Lower leg skin (tissue), 4 donors: ENCODE measurements around the gene MFF. TPM values are rescaled to one million over a fixed set of nuclear protein-coding genes. Genes with fewer than 3 reads are reported as not detected.

ENCODE experiments used
- DNase-seq, 2 donors: peaks; one replicate each; pipeline ENCODE4 v3.0.0-alpha.2; 2019; ENCODE audit warnings: low spot score in 2 of 2
- H3K4me3 ChIP-seq: fragments of 200-600 bp; sonication (generic); 2 replicates; pipeline ENCODE4 v1.5.1; 2017; ENCODE audit warnings: mild to moderate bottlenecking, low read depth; ENCODE audit not compliant: poor library complexity, severe bottlenecking
- POLR2A ChIP-seq, 2 donors: fragments of 450-650 bp; IDR thresholded peaks; one replicate each; pipeline ENCODE4 v1.6.1; 2016 to 2017; ENCODE audit warnings: antibody characterized with exemption in 2 of 2, mild to moderate bottlenecking in 1 of 2, moderate library complexity in 1 of 2
- WGBS, 2 donors: methylation state at CpG; one replicate each; pipeline ENCODE4 v1.1.5; 2018; 5-methylcytosine and 5-hydroxymethylcytosine counted together
- intact Hi-C: fragments of 100-400 bp; cut with DNase I; formaldehyde crosslinking; loops from one replicate; pipeline ENCODE4 v1.15.0; 2023; ENCODE audit warnings: low total_unique reads
- total RNA-seq, 4 donors: library from RNA; depleted of rRNA; stranded (reverse); fragments of >200 nt; gene quantifications; one replicate each; pipeline ENCODE4 v1.1.0, GENCODE V29; 2016
- TF ChIP-seq, protein P1 (sequence below), 3 donors: fragments of 450-650 bp; IDR thresholded peaks; one replicate each; pipeline ENCODE4 v1.5.1; 2016; ENCODE audit warnings: antibody characterized with exemption in 3 of 3, mild to moderate bottlenecking in 3 of 3, moderate library complexity in 2 of 3

MFF gene
- total RNA-seq, 4 donors from 2014 or later, result 76.6 to 105 (median 83.3) TPM

GRCh38 chr2:227293531-227293930 lies 31.5 kb upstream of the MFF start:
- intact Hi-C loops, result no loop called here
- DNase-seq, result no peak
- no peak for TF ChIP-seq POLR2A (IDR thresholded peaks at IDR 0.05)
- TF ChIP-seq, protein P1, sequence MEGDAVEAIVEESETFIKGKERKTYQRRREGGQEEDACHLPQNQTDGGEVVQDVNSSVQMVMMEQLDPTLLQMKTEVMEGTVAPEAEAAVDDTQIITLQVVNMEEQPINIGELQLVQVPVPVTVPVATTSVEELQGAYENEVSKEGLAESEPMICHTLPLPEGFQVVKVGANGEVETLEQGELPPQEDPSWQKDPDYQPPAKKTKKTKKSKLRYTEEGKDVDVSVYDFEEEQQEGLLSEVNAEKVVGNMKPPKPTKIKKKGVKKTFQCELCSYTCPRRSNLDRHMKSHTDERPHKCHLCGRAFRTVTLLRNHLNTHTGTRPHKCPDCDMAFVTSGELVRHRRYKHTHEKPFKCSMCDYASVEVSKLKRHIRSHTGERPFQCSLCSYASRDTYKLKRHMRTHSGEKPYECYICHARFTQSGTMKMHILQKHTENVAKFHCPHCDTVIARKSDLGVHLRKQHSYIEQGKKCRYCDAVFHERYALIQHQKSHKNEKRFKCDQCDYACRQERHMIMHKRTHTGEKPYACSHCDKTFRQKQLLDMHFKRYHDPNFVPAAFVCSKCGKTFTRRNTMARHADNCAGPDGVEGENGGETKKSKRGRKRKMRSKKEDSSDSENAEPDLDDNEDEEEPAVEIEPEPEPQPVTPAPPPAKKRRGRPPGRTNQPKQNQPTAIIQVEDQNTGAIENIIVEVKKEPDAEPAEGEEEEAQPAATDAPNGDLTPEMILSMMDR (IDR thresholded peaks at IDR 0.05), result no peak
- H3K4me3 ChIP-seq, result no peak overlapping the region
- WGBS, 2 donors, result 67 to 73% methylated on average over 4 of the region's 4 CpGs

DNA sequence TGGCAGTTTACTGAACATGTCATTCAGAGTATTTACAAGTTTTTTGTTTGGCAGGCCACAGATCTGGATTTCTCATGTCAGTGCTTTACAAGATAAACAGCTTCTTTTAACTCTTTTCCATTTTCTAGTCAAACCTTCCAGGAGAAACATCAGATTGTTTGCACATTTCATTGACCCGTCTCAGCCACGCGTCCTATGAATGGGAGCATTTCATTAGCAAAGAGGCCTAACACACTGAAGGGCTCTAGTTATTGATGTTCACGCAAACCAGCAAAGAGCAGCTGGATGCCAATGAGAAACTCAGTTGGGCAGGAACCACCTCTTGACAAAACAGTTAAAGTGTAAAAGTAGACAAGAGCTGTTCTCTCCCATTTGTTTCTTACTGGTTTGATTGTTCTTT lies 29.2 kb upstream of the MFF start:
- 89 to 94% methylated on average over 4 of the region's 4 CpGs for WGBS, 2 donors
- no peak overlapping the region for H3K4me3 ChIP-seq
- no peak for TF ChIP-seq POLR2A (IDR thresholded peaks at IDR 0.05)
- TF ChIP-seq, protein P1 (IDR thresholded peaks at IDR 0.05), result no peak
- intact Hi-C loops, result no loop called here
- DNase-seq, result no peak

GRCh38 chr2:227296671-227297405 lies 28.2 kb upstream of the MFF start:
- no peak for TF ChIP-seq POLR2A (IDR thresholded peaks at IDR 0.05)
- TF ChIP-seq, protein P1 (IDR thresholded peaks at IDR 0.05), result no peak
- intact Hi-C loops, result no loop called here
- DNase-seq, result no peak
- 89 to 93% methylated on average over 3 of the region's 3 CpGs for WGBS, 2 donors
- no peak overlapping the region for H3K4me3 ChIP-seq

DNA sequence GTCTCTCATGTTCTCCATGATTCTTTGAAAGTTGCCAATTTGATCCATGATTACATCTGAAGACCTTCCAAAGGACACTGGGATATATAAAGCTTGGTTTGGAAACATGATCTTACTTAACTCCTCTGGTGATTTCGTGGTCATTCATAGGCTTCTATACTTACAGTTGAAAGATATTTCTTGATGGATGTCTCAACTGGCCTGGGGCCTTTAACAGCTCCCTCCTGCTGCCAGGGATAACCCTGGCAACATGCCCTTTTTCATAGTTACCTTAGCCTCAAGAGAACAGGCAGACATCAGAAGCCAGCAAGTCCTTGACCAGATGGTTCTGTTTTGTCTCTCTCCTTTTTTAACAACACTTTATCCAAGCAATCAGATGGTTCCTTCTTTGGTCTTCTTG lies 23.5 kb upstream of the MFF start:
- intact Hi-C loops, result no loop called here
- WGBS, 2 donors, result 44 to 71% methylated on average over 1 of the region's 1 CpG
- DNase-seq, result no peak
- no peak overlapping the region for H3K4me3 ChIP-seq
- TF ChIP-seq POLR2A (IDR thresholded peaks at IDR 0.05), result no peak
- TF ChIP-seq, protein P1 (IDR thresholded peaks at IDR 0.05), result no peak

DNA sequence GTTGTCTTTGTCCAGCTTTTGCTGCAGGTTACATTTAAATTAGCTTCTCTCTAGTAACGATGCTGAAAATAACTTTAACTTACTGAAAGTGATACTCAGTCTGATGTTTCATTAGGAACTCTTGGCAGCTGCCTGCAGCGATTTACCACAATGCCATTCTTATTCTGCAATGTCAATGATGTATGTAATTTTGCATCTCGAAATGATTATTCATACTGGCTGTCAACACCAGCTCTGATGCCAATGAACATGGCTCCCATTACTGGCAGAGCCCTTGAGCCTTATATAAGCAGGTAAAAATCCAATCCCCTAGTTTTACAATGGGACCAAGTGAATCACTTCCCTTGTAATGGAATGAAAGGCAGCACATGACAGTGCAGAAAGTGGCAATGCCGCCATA lies 16.3 kb upstream of the MFF start:
- no peak for DNase-seq
- no peak for TF ChIP-seq POLR2A (IDR thresholded peaks at IDR 0.05)
- TF ChIP-seq, protein P1 (IDR thresholded peaks at IDR 0.05), result no peak
- H3K4me3 ChIP-seq, result no peak overlapping the region
- intact Hi-C loops, result no loop called here
- WGBS, 2 donors, result 33 to 48% methylated on average over 4 of the region's 4 CpGs

- intact Hi-C loops, result no loop called here
- no peak for DNase-seq
- no peak overlapping the region for H3K4me3 ChIP-seq
- WGBS, 2 donors, result 84 to 89% methylated on average over 4 of the region's 4 CpGs
- TF ChIP-seq, protein P1 (IDR thresholded peaks at IDR 0.05), result no peak
- no peak for TF ChIP-seq POLR2A (IDR thresholded peaks at IDR 0.05)
These were observed 14.3 kb upstream of the MFF start for GRCh38 chr2:227310756-227311110.
